ENCODE data around the gene ATP6AP1.
"Not testable (repeated sequence)": the region's sequence is repeated elsewhere in the genome, so short reads cannot be mapped to it uniquely, and the experiment has no call there.

ATP6AP1 gene

DNA sequence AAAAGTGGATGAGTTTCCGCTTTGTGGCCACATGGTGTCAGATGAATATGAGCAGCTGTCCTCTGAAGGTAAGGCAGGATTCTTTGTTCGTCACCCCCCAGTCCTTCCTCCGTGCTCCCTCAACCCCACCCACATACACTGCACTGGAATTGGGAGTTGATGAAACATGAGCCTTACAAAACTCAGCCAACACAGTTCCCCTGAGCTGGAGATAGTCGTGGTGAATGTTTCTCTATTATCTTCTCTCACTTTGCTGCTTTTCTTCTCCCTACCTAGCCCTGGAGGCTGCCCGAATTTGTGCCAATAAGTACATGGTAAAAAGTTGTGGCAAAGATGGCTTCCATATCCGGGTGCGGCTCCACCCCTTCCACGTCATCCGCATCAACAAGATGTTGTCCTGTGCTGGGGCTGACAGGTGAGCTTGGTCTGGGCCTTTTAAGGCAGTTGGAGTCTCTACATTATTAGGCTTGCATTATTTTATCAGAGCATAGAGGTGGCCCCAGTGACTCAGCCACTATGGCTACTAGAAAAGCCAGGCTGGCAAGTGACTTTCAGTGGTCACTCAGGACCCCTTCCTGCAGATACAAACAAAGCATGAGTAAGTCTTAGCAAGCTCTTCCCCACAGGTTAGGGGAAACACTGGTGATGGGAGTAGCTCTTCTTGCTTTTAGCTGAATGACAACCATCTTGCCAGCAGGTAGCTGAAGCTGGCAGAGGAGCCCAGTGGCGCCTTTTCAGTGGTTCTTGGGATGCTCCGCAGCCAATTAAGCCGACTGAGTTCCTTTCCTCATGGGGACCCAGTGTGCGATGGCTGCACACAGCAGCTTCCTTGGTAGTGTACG lies 28.7 kb upstream of the ATP6AP1 start:
- peak; percentile 45 for DNase-seq

DNA sequence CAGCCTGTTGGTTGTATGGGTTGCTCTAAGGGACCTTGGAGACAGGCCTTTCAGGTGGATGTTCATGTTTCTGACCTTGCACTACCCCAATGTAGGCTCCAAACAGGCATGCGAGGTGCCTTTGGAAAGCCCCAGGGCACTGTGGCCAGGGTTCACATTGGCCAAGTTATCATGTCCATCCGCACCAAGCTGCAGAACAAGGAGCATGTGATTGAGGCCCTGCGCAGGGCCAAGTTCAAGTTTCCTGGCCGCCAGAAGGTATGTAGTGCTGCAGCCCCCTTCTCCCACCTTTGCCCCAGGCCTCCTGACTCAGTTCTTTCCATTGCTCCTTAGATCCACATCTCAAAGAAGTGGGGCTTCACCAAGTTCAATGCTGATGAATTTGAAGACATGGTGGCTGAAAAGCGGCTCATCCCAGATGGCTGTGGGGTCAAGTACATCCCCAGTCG lies 28.1 kb upstream of the ATP6AP1 start:
- not testable (repeated sequence) for DNase-seq

- no peak for DNase-seq
Measured at GRCh38 chrX:154401045-154401799, 27.3 kb upstream of the ATP6AP1 start.

- no peak for DNase-seq
Measured at GRCh38 chrX:154401918-154402621, 26.4 kb upstream of the ATP6AP1 start.

GRCh38 chrX:154402622-154403127 lies 25.8 kb upstream of the ATP6AP1 start:
- DNase-seq, result no peak

DNA sequence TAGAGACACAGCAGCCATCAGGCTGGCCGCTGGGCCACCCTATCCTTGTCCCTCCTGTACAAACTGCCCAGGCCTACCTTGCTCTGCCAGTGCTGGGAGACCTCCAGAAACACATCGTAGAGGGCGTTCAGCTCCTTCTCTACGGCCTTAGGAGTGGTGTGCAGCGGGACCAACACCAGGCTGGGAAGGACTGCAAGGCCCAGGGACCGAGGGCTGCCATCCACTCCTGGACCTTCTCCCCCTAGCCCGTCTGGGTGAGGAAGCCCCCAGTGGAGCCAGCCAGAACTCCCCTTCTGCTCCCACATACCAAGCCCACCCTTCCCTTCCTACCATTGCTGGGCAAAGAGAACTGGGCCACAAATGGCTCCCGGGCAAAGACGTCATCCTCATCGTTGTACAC lies 25.3 kb upstream of the ATP6AP1 start:
- no peak for DNase-seq

DNA sequence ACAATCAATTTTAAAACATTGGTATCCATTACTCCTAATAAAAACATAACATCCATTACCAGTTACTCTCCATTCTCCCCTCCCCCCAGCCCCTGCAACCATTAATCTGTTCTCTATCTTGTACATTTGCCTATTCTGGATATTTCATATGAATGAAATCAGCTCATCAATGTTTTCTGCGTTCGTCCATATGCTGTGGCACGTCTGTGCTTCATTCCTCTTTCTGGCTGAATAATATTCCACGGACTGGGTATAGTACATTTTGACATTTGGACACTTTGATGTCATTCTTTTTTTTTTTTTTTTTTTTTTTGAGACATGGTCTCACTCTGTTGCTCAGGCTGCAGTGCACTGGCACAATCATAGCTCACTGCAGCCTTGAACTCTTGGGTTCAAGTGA lies 24.6 kb upstream of the ATP6AP1 start:
- DNase-seq, result no peak

DNA sequence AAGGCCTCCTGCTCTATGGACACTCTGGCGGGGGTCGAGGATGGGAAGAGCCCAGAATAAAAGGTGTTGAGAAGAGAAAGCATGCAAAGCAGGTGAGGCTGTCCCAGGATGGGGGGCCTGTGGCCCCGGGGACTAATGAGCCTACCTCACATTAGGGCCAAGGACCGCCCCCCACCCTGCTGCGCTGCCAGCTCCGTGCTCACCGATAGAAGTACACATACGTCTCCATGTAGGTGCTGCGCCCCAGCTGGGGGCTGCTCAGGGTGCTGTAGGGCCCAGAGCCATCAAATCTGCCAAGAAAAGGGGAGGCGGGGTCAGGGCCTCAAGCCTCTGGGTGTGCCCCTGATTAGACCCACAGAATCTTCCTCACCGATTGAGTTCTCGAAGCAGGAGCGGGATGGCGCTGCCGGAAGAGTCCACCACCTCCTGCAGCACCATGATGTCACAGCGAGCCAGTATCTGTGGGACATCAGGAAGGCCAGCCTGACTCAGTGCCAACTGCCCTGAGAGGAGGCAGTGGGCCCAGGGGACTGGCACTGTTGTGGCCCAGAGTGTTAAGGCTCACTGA lies 23.8 kb upstream of the ATP6AP1 start:
- DNase-seq, result no peak

DNA sequence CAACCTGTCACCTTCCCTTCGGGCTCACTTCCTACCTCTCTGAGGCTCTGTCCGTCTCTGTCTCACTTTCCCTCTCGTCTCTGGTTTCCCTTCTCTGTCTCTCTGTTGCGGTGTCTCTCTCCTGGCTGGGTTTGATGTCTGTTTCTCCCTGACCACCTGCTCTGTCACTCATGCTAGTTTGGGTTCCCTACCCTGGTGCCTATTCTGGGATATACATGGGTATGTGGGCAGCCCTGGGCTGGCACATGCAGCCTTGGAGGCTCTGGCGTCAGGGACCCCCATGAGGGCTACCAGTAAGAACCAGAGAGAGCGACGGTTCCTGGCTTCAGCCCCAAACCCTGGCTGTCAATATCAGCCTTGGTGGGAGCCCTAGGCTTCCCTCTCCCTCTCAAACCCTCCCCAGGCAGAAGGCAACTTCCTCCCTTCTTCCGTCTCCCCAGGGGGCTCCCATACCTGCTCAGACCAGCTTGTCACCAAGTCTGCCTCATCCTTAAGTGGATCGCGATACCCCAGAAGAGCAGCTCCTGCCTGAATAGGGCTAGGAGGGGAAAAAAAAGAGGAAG lies 19.7 kb upstream of the ATP6AP1 start:
- no peak for DNase-seq

DNA sequence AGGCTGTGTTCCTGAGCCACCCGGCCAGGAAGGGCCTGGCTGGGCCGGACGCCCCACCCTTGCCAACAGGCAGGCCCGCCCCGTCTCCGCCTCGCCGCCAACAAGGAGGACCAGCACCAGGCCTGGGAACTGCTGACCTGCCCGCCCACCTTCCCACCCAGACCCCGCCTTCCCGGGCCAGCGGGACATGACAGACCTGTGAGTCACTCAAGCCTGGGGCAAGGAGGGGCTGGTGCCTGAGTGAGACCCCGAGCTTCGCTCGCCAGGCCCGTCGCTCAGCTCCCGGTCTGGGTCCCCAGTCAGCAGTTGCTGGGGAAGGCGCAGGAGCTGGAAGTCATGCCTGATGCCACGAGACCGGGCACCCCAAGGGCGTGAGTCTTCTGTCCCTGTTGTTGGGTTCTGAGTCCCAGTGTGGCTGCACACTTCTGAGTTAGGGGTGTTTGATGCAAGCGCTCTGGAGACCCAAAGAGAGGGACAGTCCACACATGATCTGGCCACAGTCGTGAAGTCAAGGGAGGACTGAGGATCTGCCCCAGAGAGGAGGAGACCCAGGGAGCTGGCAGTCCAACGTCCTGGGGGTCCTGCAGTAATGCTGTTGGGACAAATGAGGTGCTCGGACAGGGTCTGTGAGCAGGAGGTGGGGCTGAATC lies 19.1 kb upstream of the ATP6AP1 start, which contains the start of gene DNASE1L1:
DNASE1L1 (minus strand) TSS at position 33 of the 650 bp plus-strand sequence. CDS start 3,686 bp downstream, outside the sequence.
- no peak for DNase-seq

DNA sequence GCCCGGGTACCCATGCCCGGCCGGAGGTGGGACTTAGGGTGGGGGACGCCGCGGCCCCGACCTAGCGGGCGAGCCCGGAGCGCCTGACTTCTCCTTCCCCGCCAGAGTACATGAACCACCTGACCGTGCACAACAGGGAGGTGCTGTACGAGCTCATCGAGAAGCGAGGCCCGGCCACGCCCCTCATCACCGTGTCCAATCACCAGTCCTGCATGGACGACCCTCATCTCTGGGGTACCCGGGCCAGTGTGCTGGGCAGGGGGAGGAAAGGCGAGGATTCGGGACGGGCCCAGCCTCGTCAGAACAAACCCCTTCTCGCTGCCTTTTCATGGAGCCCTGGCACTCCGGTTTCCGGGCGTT lies 16.5 kb upstream of the ATP6AP1 start:
- DNase-seq, result peak; percentile 38

DNA sequence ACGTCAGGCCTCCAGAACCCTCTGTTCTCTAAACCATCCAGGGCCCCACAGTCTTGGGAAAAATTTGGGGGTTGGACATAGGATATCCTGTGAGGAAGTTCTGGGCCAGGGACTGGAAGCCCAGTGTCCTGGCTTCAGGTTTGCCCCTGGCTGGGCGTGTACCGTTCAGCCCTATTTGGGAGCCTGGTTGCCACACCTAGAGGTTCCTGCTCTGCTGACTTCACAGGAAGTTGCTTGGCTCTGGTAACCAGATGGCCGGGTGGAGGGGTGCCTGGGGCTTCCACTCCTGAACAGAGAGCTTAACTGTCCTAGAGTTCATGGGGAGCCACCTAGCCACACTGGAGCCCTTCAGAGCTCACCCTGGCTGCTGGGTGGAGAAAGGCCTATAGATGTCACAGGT lies 16.0 kb upstream of the ATP6AP1 start:
- peak; percentile 33 for DNase-seq

DNA sequence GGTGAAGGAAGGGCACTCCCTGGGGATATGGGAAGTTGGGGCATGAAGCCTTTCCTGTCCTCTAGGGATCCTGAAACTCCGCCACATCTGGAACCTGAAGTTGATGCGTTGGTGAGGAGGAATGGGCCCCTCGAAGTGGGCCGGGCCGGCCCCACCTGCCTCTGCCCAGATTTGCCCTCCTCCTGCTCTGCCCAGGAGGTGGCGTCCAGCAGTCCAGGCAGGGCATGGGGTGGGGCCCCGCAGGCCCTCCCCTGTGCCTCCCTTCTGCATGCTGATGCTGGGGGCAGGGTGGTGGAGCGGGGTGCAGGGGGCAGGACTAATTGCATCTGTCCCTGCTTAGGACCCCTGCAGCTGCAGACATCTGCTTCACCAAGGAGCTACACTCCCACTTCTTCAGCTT lies 15.3 kb upstream of the ATP6AP1 start:
- no peak for DNase-seq

DNA sequence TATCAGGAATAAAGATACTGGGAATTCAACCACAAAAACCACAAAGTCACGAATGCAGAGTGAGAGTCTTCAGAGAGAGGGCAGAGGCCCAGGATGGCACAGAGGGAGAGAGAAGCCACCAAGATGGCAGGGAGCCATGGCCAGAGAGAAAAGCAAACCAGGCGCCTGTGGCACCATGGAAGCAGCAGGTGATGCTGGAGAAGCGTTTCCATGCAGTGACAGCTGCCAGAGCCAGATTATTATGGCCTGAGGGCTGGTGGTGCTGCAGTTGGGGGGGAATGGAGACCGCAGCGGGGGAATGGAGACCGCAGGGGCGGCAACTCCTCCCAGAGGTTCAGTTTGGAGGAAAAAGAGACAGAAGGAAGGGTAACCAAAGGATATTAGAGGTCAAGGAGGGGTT lies 11.3 kb upstream of the ATP6AP1 start:
- DNase-seq, result no peak

DNA sequence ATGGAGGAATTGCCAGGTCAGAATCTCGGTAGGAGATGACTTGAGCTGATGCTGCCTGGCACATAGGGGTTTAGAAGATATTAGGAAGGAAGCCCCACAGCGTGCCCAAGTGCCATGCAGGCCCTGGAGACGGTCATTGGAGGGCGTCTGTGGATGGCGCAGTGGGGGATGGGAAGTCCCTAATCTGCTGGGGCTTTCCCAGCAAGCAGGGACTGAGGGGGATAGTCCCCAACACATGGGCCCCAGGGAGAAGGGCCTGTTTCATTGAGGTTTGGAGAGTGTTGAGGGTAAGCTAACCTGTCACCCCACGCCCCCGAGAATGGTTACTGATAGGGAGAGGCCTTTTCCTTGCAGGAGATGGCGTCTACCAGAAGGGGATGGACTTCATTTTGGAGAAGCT lies 9.3 kb upstream of the ATP6AP1 start:
- DNase-seq, result no peak

DNA sequence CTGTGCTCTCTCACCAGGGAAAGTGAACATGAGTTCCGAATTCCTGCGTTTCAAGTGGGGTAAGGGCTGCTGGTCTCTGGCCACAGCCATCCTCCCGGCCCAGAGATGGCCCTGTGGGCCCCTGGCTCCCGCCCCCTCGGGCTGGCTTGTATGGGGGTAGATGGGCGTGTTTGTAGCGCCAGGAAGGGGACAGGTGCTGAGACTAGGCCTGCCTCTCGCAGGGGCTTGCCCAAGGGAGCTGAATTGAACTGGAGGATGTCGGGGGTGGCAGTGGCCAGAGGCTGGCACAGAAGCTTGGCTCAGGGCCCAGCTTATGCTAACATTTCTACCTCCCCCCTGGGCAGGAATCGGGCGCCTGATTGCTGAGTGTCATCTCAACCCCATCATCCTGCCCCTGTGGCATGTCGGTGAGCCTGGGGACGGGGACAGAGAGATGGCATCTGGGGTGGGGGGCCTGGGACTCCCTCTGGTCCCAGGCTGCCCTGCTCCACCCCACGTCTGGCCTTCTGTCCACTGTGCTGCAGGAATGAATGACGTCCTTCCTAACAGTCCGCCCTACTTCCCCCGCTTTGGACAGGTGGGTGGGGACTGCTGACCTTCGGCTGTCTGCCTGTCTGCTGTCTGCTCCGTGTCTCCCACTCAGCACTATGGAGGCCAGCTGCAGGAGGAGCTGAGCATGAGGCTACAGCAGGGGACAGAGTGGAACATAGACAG lies 8.6 kb upstream of the ATP6AP1 start:
- no peak for DNase-seq

DNA sequence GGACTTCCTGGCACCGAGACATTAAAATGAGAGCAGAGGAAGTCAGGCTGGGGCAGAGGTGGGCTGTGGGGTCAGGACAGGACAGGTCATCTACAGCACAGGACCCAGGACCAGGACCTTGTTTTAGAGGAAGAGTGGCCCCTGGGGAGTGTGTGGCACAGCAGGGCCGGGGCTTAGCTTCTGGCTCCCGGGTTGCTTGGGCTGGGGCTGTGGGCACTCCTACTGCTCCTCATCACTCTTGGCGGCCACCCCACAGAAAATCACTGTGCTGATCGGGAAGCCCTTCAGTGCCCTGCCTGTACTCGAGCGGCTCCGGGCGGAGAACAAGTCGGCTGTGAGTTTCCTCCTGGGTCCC lies 8.1 kb upstream of the ATP6AP1 start:
- DNase-seq, result no peak

DNA sequence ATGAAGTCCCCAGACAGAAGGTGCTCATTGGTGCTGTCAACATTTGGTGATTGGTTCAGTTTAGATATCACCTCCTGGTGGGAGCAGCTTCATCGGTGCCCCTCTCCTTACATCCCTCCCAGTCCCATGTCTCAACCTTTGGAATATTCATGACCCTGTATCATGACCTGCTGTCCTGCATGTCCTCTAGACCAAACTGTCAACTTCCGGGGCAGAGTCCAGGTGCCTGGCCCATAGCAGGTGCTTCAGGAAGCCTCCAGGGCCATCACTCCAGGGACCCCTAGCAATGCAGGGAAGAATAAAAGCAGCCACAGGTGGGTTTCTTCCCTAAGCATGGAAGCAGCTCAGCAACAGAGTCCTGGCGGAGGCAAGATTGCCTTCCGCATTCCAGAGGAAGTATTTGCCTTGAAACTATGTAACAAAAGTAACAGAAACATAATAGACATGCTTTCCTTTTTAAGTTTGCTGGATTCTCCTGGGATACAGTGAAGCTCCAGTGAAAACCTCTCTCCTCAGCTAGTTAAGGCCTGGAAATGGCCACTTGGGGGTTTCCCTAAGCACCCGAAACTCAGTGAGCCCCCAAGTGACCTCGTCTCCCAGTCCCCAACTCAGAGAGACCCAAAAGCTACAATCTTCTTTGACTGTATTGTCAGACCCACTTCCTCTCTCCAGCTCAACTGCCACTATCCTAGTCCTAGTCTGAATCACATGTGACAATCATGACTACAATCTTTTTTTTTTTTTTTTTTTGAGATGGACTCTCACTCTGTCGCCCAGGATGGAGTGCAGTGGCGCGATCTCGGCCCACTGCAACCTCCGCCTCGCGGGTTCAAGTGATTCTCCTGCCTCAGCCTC lies 1.3 kb upstream of the ATP6AP1 start:
- DNase-seq, result no peak

DNA sequence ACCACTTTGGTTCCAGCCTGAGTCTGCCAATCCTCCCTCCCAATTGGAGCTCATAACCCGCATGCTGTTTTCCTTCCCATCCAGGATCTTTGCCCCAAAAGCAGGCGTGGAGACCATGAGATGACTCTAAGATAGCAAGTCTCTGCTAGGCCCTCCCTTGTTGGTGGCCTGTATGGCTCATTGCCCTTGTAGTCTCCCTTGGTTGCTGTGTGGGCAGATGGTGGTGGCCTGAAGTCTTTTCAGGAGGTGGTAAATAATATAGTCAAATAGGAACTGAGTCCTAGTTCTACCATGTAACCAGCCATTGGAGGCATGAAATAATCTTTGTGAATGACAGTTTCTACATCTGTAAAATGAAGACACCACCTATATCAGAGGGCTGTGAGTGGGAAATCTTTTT lies 1.2 kb downstream of the ATP6AP1 start:
- DNase-seq, result no peak

DNA sequence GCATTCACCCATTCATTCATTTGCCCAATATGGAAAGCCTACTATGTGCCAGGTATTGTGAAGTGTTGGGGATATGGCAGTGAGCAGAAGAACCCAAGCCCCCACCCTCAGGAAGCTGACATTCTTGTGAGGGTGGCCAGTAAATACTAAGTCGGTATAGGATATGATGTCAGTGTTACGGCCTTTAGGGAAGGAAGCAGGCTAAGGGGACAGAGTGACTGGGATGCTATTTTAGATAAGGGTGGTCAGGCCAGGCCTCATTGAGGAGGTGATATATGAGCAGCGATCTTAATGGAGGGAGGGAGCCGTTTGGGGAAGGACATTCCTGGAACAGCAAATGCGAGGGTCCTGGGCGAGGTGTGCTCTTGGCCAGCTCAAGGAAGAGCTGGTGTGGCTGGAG lies 2.0 kb downstream of the ATP6AP1 start:
- DNase-seq, result no peak
